RWPE2 (cell line): ENCODE results near the gene NBPF4.
"Not testable (repeated sequence)": the region's sequence is repeated elsewhere in the genome, so short reads cannot be mapped to it uniquely, and the experiment has no call there.

Source experiments
- ATAC-seq: fragments of 200-7000 bp; cut with Tn5 transposase; 3 replicates; pipeline ENCODE4 v1.9.1; 2021; ENCODE audit warnings: low read depth
- DNase-seq: peaks from one replicate; pipeline ENCODE4 v3.0.0-alpha.2; 2020; ENCODE audit warnings: low spot score
- H3K27ac ChIP-seq: fragments of 450-650 bp; 2 replicates; pipeline ENCODE4 v1.5.1; 2017; ENCODE audit warnings: mild to moderate bottlenecking; ENCODE audit not compliant: poor library complexity, severe bottlenecking
- H3K27me3 ChIP-seq: fragments of 250-450 bp; sonication (Bioruptor Pico); 2 replicates; pipeline ENCODE4 v1.5.1; 2021; ENCODE audit warnings: mild to moderate bottlenecking, moderate library complexity; ENCODE audit not compliant: insufficient read depth, poor library complexity, severe bottlenecking
- H3K36me3 ChIP-seq: fragments of 250-450 bp; sonication (Bioruptor Pico); 2 replicates; pipeline ENCODE4 v1.5.1; 2020; ENCODE audit warnings: low read depth, mild to moderate bottlenecking, moderate library complexity
- H3K4me1 ChIP-seq: fragments of 250-450 bp; sonication (Bioruptor Pico); 2 replicates; pipeline ENCODE4 v1.5.1; 2021; ENCODE audit warnings: mild to moderate bottlenecking, moderate library complexity; ENCODE audit not compliant: insufficient read depth, poor library complexity, severe bottlenecking
- H3K4me3 ChIP-seq: fragments of 250-450 bp; sonication (Bioruptor Pico); 2 replicates; pipeline ENCODE4 v1.5.1; 2021; ENCODE audit warnings: mild to moderate bottlenecking, moderate library complexity; ENCODE audit not compliant: severe bottlenecking
- H3K9me3 ChIP-seq: fragments of 250-450 bp; sonication (Bioruptor Pico); 2 replicates; pipeline ENCODE4 v1.5.1; 2021; ENCODE audit warnings: mild to moderate bottlenecking, moderate library complexity; ENCODE audit not compliant: severe bottlenecking
- CTCF ChIP-seq: fragments of 450-650 bp; IDR thresholded peaks from one replicate; pipeline ENCODE4 v1.5.1; 2017; ENCODE audit warnings: mild to moderate bottlenecking, moderate library complexity; ENCODE audit not compliant: poor library complexity, severe bottlenecking

Gene NBPF4

DNA sequence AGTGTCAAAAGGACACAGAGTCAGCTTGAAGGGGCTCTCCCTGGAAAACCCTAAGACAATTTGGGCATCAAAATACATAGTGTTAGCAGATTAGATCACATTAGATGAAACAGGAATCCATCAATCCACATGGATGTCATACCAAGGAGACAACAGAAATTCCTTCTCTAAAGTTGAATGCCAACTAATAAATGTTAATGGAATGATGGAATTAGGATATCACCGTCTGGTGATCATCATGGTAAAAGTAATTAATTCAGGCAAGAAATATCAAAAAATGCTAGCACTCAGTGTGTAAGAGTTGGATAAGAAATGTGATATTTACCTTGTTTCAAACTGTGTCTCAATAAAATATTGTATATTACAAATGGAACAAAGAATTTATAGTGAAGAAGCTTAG is 32.9 kb downstream of the NBPF4 start:
- Histone ChIP-seq H3K9me3 (no peaks in the 10 kb centered on the region), H3K27me3 (no peaks in the 10 kb centered on the region), H3K36me3 (no peaks in the 10 kb centered on the region), H3K27ac (no peak overlapping the region), H3K4me1 (peaks cover 3% of the 10 kb centered on the region), H3K4me3 (no peak overlapping the region)
- ATAC-seq (no peak), DNase-seq (no peak)
- TF ChIP-seq CTCF = no peak

DNA sequence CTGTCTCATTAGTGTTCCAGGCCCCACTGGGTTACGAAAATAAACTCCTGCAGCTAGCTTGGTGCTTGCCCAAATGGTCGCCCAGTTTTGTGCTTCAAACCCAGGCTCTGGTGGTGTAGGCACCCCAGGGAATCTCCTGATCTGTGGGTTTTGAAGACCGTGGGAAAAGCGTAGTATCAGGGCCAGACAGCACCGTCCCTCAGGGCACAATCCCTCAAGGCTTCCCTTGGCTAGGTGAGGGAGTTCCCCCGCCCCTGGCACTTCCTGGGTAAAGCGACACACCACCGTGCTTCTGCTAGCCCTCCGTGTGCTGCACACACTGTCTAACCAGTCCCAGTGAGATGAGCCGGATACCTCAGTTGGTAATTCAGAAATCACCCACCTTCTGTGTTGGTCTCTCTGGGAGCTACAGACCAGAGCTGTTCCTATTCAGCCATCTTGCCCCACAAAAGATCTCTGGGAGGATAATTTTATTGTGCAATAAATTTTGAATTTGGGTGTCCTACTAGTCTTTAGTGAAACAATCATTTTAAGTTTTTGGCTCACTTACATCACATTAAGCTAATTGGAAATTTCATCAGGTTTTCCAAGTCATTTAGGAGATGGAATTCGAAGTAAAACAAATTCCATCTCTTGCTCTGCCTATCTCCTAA is 34.3 kb downstream of the NBPF4 start:
- Histone ChIP-seq H3K36me3 (no peaks in the 10 kb centered on the region), H3K27ac (no peak overlapping the region), H3K4me3 (no peak overlapping the region), H3K9me3 (no peaks in the 10 kb centered on the region), H3K4me1 (no peaks in the 10 kb centered on the region), H3K27me3 (no peaks in the 10 kb centered on the region)
- DNase-seq (no peak), ATAC-seq (no peak)
- TF ChIP-seq CTCF = no peak

GRCh38 chr1:108208724-108209446 is 35.0 kb downstream of the NBPF4 start:
- no peak for TF ChIP-seq CTCF
- ATAC-seq = no peak
- Histone ChIP-seq H3K4me1 (no peaks in the 10 kb centered on the region), H3K27ac (no peak overlapping the region), H3K4me3 (no peak overlapping the region), H3K36me3 (no peaks in the 10 kb centered on the region), H3K9me3 (no peaks in the 10 kb centered on the region), H3K27me3 (no peaks in the 10 kb centered on the region)
- no peak for DNase-seq

GRCh38 chr1:108203582-108203981 is 40.3 kb downstream of the NBPF4 start:
- not testable (repeated sequence) for H3K36me3 ChIP-seq, H3K27ac ChIP-seq, ATAC-seq, H3K4me3 ChIP-seq, H3K27me3 ChIP-seq, DNase-seq, H3K4me1 ChIP-seq, H3K9me3 ChIP-seq

DNA sequence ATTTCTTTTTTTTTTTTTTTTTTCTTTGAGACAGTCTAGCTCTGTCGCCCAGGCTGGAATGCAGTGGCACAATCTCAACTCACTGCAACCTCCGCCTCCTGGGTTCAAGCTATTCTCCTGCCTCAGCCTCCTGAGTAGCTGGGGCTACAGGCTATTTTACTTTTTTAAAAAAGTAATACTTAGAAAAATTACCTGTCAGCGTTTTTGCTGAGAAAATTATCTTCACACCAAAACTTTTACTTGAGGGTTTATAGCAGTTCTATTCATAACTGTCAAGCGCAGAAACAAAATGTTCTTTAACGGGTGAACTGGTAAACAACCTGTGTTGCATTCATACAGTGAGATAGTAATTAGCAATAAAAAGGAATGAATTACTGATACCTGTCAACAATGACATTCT is 42.2 kb downstream of the NBPF4 start:
- Histone ChIP-seq H3K9me3 (no peaks in the 10 kb centered on the region), H3K4me1 (peaks cover 3% of the 10 kb centered on the region), H3K36me3 (peaks cover 22% of the 10 kb centered on the region), H3K27ac (no peak overlapping the region), H3K27me3 (no peaks in the 10 kb centered on the region), H3K4me3 (no peak overlapping the region)
- no peak for DNase-seq
- TF ChIP-seq CTCF = no peak
- ATAC-seq = no peak
